Activated B cell treated with CpG ODN at 0.5 μM for 24 hours (primary cell): ENCODE results near the gene SMIM38. TPM values are rescaled to one million over a fixed set of nuclear protein-coding genes. Genes with fewer than 3 reads are reported as not detected.

Experiments
- ATAC-seq: fragments of 200-7000 bp; cut with Tn5 transposase; one replicate; pipeline ENCODE4 v1.10.0; 2021; ENCODE audit warnings: low read depth, mild to moderate bottlenecking, moderate library complexity
- CTCF ChIA-PET: fragments of 350-600 bp; sonication (Branson Sonifier 250); formaldehyde crosslinking; loops from one replicate; lab custom pipeline; 2021; ENCODE audit warnings: antibody characterized with exemption; lab: Charles Lee
- POLR2A ChIA-PET: fragments of 350-600 bp; sonication (Branson Sonifier 250); formaldehyde crosslinking; loops from one replicate; lab custom pipeline; 2021; ENCODE audit warnings: antibody characterized with exemption; lab: Charles Lee
- DNase-seq: peaks from one replicate; pipeline ENCODE4 v3.0.0; 2022
- H3K27ac Mint-ChIP-seq: one replicate; pipeline ENCODE4 v1.8.0; 2020; ENCODE audit warnings: mixed read lengths
- H3K27me3 Mint-ChIP-seq: one replicate; pipeline ENCODE4 v1.8.0; 2021; ENCODE audit warnings: mixed read lengths
- H3K36me3 Mint-ChIP-seq: one replicate; pipeline ENCODE4 v1.8.0; 2021; ENCODE audit warnings: low read depth, mixed read lengths
- H3K4me1 Mint-ChIP-seq: one replicate; pipeline ENCODE4 v1.8.0; 2021; ENCODE audit warnings: mixed read lengths
- H3K4me3 Mint-ChIP-seq: one replicate; pipeline ENCODE4 v1.8.0; 2020; ENCODE audit warnings: mild to moderate bottlenecking, mixed read lengths
- H3K9me3 Mint-ChIP-seq: one replicate; pipeline ENCODE4 v1.8.0; 2020; ENCODE audit warnings: mixed read lengths
- intact Hi-C: fragments of 100-400 bp; cut with micrococcal nuclease; formaldehyde crosslinking; loops from one replicate; pipeline ENCODE4 v1.15.1; 2024
- total RNA-seq: library from RNA; stranded (reverse); gene quantifications from 2 replicates; pipeline ENCODE4 v1.2.3, GENCODE V29; 2022
- TF ChIP-seq, protein P1 (sequence below): fragments of 200-600 bp; IDR thresholded peaks from one replicate; pipeline ENCODE4 v1.8.0; 2022; ENCODE audit warnings: antibody characterized with exemption, mild to moderate bottlenecking

SMIM38 gene
- total RNA-seq, 1 donor from 2014 or later = 2.7 TPM

DNA sequence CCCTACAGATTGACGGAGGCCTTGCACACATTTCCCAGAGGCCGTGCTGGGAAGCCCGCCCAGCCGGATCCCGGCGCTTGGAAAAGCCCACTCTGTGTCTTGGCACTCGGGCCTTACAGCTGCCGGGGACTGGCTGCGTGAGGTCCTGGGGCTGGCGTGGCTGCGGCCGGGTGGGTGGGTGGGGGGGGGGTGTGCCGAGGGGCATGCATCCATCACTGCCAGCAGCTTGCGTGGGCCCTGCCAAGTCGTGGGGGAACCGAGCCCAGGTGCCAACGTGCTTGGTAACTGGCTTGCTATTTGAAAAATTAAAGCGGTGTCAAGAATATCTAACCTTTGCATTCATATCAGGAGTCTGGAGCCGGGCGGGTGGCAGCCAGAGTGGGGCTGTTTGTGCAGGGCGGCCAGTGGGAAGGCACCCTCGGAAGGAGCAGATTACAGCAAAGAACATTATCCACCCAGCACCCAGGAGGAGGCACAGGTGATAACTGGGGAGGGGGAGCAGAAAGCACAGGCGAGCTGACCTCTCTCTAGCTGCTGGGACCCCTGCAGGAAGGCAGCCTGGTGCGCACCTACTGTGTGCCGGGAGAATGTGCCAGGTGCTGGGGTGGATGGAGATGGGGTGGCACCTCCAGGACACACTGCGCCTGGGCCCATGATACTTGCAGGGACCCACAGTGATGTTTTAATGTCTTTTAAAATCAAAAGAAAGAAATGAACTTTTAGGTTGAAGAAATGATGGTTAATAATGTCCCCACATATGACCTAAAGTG lies 28.5 kb upstream of the SMIM38 start:
- DNase-seq (no peak), ATAC-seq (no peak)
- ChIA-PET POLR2A (no interaction called here), CTCF (no interaction called here)
- Mint-ChIP-seq H3K9me3 (peaks cover 9% of the 10 kb centered on the region), H3K4me1 (peaks cover 20% of the 10 kb centered on the region), H3K27me3 (no peaks in the 10 kb centered on the region), H3K4me3 (no peak overlapping the region), H3K36me3 (no peaks in the 10 kb centered on the region), H3K27ac (no peak overlapping the region)
- TF ChIP-seq, protein P1, sequence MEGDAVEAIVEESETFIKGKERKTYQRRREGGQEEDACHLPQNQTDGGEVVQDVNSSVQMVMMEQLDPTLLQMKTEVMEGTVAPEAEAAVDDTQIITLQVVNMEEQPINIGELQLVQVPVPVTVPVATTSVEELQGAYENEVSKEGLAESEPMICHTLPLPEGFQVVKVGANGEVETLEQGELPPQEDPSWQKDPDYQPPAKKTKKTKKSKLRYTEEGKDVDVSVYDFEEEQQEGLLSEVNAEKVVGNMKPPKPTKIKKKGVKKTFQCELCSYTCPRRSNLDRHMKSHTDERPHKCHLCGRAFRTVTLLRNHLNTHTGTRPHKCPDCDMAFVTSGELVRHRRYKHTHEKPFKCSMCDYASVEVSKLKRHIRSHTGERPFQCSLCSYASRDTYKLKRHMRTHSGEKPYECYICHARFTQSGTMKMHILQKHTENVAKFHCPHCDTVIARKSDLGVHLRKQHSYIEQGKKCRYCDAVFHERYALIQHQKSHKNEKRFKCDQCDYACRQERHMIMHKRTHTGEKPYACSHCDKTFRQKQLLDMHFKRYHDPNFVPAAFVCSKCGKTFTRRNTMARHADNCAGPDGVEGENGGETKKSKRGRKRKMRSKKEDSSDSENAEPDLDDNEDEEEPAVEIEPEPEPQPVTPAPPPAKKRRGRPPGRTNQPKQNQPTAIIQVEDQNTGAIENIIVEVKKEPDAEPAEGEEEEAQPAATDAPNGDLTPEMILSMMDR = no peak
- intact Hi-C loops = no loop called here

DNA sequence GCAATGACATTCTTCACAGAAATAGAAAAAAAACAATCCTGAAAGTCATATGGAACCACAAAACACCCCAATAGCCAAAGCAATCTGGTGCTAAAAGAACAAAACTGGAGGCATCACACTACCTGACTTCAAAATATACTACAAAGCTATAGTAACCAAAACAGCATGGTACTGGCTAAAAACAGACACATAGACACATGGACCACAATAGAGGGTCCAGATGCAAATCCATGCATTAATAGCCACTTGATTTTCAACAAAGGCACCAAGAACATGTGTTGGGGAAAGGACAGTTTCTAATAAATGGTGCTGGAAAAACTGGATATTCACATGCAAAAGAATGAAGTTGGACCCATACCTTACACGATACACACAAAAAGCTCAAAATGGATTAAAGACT lies 27.9 kb upstream of the SMIM38 start:
- TF ChIP-seq, protein P1 = no peak
- Mint-ChIP-seq H3K27me3 (no peaks in the 10 kb centered on the region), H3K9me3 (peaks cover 10% of the 10 kb centered on the region), H3K27ac (no peak overlapping the region), H3K4me3 (no peak overlapping the region), H3K4me1 (peaks cover 14% of the 10 kb centered on the region), H3K36me3 (no peaks in the 10 kb centered on the region)
- POLR2A ChIA-PET = no interaction called here
- intact Hi-C loops = no loop called here
- CTCF ChIA-PET = no interaction called here
- ATAC-seq (no peak), DNase-seq (no peak)

DNA sequence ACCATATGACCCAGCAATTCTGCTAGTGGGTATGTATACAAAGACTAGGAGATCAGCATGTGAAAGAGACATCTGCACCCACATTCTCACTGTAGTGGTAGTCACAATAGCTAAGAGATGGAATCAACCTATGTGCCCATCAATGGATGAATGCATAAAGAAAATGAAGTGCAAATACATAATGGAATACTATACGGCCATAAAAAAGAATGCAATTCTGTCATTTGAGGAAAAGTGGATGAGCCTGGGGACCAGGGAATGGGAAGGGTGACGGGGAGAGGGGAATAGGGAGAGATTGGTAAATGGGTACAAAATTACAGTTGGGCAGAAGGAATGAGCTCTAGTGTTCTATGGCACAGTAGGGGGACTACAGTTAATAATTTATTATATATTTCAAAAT lies 26.7 kb upstream of the SMIM38 start:
- intact Hi-C loops = no loop called here
- TF ChIP-seq, protein P1 = no peak
- Mint-ChIP-seq H3K27me3 (no peaks in the 10 kb centered on the region), H3K4me1 (peaks cover 7% of the 10 kb centered on the region), H3K27ac (no peak overlapping the region), H3K4me3 (no peak overlapping the region), H3K9me3 (peaks cover 17% of the 10 kb centered on the region), H3K36me3 (peaks cover 2% of the 10 kb centered on the region)
- DNase-seq (no peak), ATAC-seq (no peak)
- ChIA-PET POLR2A (no interaction called here), CTCF (no interaction called here)

DNA sequence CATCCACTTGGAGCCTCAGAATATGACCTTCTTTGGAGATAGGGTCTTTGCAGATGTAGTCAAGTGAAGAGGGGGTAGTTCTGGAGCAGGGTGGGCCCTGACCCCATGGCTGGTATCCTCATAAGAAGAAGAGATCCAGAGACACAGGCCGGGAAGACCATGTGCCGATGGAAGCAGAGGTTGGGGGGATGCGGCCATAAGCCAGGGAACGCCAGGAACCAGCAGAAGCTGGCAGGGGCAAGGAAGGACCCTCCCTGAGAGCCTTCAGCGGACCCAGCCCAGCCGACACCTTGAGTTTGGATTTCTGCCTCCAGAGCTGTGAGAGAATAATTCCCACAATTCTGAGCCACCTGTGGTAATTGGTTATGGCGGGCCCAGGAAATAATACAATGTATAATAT lies 26.1 kb upstream of the SMIM38 start:
- DNase-seq (no peak), ATAC-seq (no peak)
- intact Hi-C loops = no loop called here
- Mint-ChIP-seq H3K9me3 (peaks cover 19% of the 10 kb centered on the region), H3K4me3 (no peak overlapping the region), H3K36me3 (peaks cover 2% of the 10 kb centered on the region), H3K4me1 (peaks cover 8% of the 10 kb centered on the region), H3K27me3 (no peaks in the 10 kb centered on the region), H3K27ac (no peak overlapping the region)
- CTCF ChIA-PET = no interaction called here
- POLR2A ChIA-PET = no interaction called here
- TF ChIP-seq, protein P1 = no peak

DNA sequence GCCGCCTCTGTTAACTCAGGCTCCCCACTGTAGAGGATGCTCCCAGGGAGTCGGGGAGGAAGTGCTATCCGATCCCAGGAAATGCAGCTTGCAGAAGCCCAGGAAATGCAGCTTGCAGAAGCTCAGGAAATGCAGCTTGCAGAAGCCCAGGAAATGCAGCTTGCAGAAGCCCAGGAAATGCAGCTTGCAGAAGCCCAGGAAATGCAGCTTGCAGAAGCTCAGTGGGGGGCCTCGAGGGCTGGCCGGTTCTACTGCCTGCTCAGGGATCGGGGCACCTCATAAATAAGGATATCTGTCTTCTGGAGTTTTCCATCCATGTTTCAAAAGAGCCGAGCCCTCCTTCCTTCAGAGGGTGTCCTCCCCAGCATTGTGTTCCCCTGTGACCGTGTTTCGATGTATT lies 25.1 kb upstream of the SMIM38 start:
- CTCF ChIA-PET = no interaction called here
- intact Hi-C loops = no loop called here
- H3K27ac Mint-ChIP-seq = no peak overlapping the region
- ATAC-seq (no peak), DNase-seq (no peak)
- peaks cover 19% of the 10 kb centered on the region for H3K9me3 Mint-ChIP-seq
- TF ChIP-seq, protein P1 = no peak
- POLR2A ChIA-PET = interaction anchor here (1.0 kb wide), 1 partner anchor 10 kb away, joined by 3 read pairs; no protein-coding TSS in a partner anchor
- H3K4me3 Mint-ChIP-seq = no peak overlapping the region
- no peaks in the 10 kb centered on the region for H3K27me3 Mint-ChIP-seq
- peaks cover 2% of the 10 kb centered on the region for H3K36me3 Mint-ChIP-seq
- peaks cover 13% of the 10 kb centered on the region for H3K4me1 Mint-ChIP-seq
